GM23248 (cell line): ENCODE results near the gene PLOD1. TPM values are rescaled to one million over a fixed set of nuclear protein-coding genes. Genes with fewer than 3 reads are reported as not detected.
A peak's percentile ranks its signal among the peaks of the same experiment; 100 is the strongest.

Source experiments
- DNase-seq: peaks from one replicate; pipeline ENCODE4 v3.0.0-alpha.2; 2015
- H2AFZ ChIP-seq: fragments of 200-600 bp; sonication (generic); 2 replicates; pipeline ENCODE4 v1.6.1; 2016; ENCODE audit warnings: antibody characterized with exemption
- H3F3A ChIP-seq: fragments of 200-600 bp; sonication (generic); 2 replicates; pipeline ENCODE4 v1.6.1; 2016; ENCODE audit warnings: mild to moderate bottlenecking, antibody characterized with exemption, mixed run types; ENCODE audit not compliant: insufficient read depth
- H3K27ac ChIP-seq: fragments of 200-600 bp; sonication (generic); 2 replicates; pipeline ENCODE4 v1.5.1; 2016; ENCODE audit warnings: mild to moderate bottlenecking
- H3K27me3 ChIP-seq: fragments of 200-600 bp; sonication (generic); replicated peaks from 2 replicates; pipeline ENCODE4 v1.6.1; 2016; ENCODE audit warnings: mild to moderate bottlenecking; ENCODE audit not compliant: insufficient read depth
- H3K36me3 ChIP-seq: fragments of 200-600 bp; sonication (generic); 2 replicates; pipeline ENCODE4 v1.6.1; 2016; ENCODE audit warnings: low read depth, mild to moderate bottlenecking
- H3K4me1 ChIP-seq: fragments of 200-600 bp; sonication (generic); 2 replicates; pipeline ENCODE4 v1.6.1; 2016; ENCODE audit warnings: mild to moderate bottlenecking; ENCODE audit not compliant: insufficient read depth
- H3K4me2 ChIP-seq: fragments of 200-600 bp; sonication (generic); one replicate; pipeline ENCODE4 v1.6.1; 2016; ENCODE audit warnings: mild to moderate bottlenecking; ENCODE audit not compliant: unreplicated experiment
- H3K4me3 ChIP-seq: fragments of 200-600 bp; sonication (generic); 2 replicates; pipeline ENCODE4 v1.5.1; 2016; ENCODE audit warnings: mild to moderate bottlenecking
- H3K79me2 ChIP-seq: fragments of 200-600 bp; sonication (generic); 2 replicates; pipeline ENCODE4 v1.6.1; 2016; ENCODE audit warnings: mild to moderate bottlenecking; ENCODE audit not compliant: insufficient read depth
- H3K9ac ChIP-seq: fragments of 200-600 bp; sonication (generic); 2 replicates; pipeline ENCODE4 v1.6.1; 2016; ENCODE audit warnings: mild to moderate bottlenecking
- H3K9me2 ChIP-seq: fragments of 200-600 bp; sonication (generic); 2 replicates; pipeline ENCODE4 v1.6.1; 2016; ENCODE audit warnings: mixed run types, mild to moderate bottlenecking, moderate library complexity; ENCODE audit not compliant: insufficient read depth
- H3K9me3 ChIP-seq: fragments of 200-600 bp; sonication (generic); one replicate; pipeline ENCODE4 v1.6.1; 2017; ENCODE audit warnings: low read depth
- H4K20me1 ChIP-seq: fragments of 200-600 bp; sonication (generic); 2 replicates; pipeline ENCODE4 v1.6.0; 2016; ENCODE audit not compliant: insufficient read depth
- EZH2 ChIP-seq: fragments of 200-600 bp; sonication (generic); IDR thresholded peaks from 2 replicates; pipeline ENCODE4 v1.6.1; 2018; ENCODE audit warnings: antibody characterized with exemption, mild to moderate bottlenecking; ENCODE audit not compliant: insufficient read depth, poor library complexity, severe bottlenecking
- EZH2phosphoT487 ChIP-seq: fragments of 200-600 bp; sonication (generic); IDR thresholded peaks from 2 replicates; pipeline ENCODE4 v1.6.1; 2018; ENCODE audit warnings: antibody characterized with exemption, moderate library complexity, mild to moderate bottlenecking, low read depth; ENCODE audit not compliant: insufficient read depth
- WGBS, 2 experiments: methylation state at CpG; one replicate each; pipeline ENCODE4 v1.1.6; 2015 to 2017; ENCODE audit warnings: low lambda C conversion rate in 2 of 2, low coverage in 1 of 2; ENCODE audit errors: missing lambda C conversion rate in 2 of 2; 5-methylcytosine and 5-hydroxymethylcytosine counted together
- in situ Hi-C: fragments of 300-500 bp; cut with MboI; formaldehyde crosslinking; loops from 2 replicates; pipeline ENCODE4 v1.15.0; 2020
- polyA plus RNA-seq: library from polyadenylated mRNA; unstranded; fragments of >200 nt; fragmentation: Nextera tagmentation; extraction: Ambion mirVana; gene quantifications from 2 replicates; pipeline ENCODE4 v1.2.1, GENCODE V29; 2016
- total RNA-seq: library from RNA; depleted of rRNA; stranded (reverse); fragments of >200 nt; shearing (Covaris generic); gene quantifications from 2 replicates; pipeline ENCODE4 v1.2.3, GENCODE V29; 2014; rRNA removed

The PLOD1 gene
- total RNA-seq: 633 and 640 TPM in 2 replicates
- 443 and 482 TPM in 2 replicates for polyA plus RNA-seq

- Histone ChIP-seq H3K79me2 (peaks cover 49% of the 10 kb centered on the region), H3K4me3 (peak within 1 kb of the TSS; percentile 81), H3K4me2 (peak within 1 kb of the TSS; percentile 86), H3K27me3 (no peaks in the 10 kb centered on the region), H3F3A (peaks cover 12% of the 10 kb centered on the region; the same call in 1 of the 2 replicates), H3K4me1 (peaks cover 30% of the 10 kb centered on the region), H4K20me1 (no peaks in the 10 kb centered on the region), H3K9ac (peak within 1 kb of the TSS; percentile 87), H2AFZ (peak within 1 kb of the TSS; percentile 96), H3K9me3 (no peaks in the 10 kb centered on the region), H3K9me2 (no peaks in the 10 kb centered on the region), H3K27ac (peak within 1 kb of the TSS; percentile 65), H3K36me3 (no peaks in the 10 kb centered on the region)
- 1 to 3% methylated on average over 28 to 55 of the region's 55 CpGs for WGBS, 2 experiments
- peak; percentile 91 for DNase-seq
- TF ChIP-seq EZH2phosphoT487 (no peak), EZH2 (no peak)
- in situ Hi-C loops: no loop called here
Observed at GRCh38 chr1:11934302-11935056, at the start of gene PLOD1. PLOD1 (plus strand) TSS chr1:11934717; CDS start chr1:11934780, 63 bp downstream.

DNA sequence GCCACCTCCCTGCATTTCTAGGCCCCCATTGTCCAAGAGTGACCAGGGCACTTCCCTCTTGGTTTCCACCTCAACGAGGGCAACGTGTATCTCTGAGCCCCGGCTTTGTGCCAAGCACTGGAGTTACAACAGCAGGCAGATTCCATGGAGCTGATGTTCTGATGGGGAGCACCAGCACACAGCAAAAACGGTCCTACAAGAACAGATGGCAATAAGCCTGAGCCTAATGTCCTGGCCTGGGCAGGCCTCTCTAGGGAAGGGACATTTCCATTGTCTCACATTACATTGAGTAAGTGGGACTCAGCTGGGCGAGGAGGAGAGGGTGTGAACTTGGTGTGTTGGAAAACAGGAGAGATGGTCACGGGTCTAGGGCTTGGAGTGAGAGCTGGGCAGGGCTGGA is 48.6 kb upstream of the PLOD1 start:
- TF ChIP-seq EZH2: no peak
- no peak for TF ChIP-seq EZH2phosphoT487
- no peaks in the 10 kb centered on the region for H3K36me3 ChIP-seq
- no peak for DNase-seq
- H3K4me1 ChIP-seq: no peaks in the 10 kb centered on the region
- H3K79me2 ChIP-seq: no peaks in the 10 kb centered on the region
- no peaks in the 10 kb centered on the region for H3F3A ChIP-seq
- H3K27ac ChIP-seq: no peak overlapping the region
- no peaks in the 10 kb centered on the region for H4K20me1 ChIP-seq
- H3K4me3 ChIP-seq: no peak overlapping the region
- H3K4me2 ChIP-seq: no peak overlapping the region
- H3K27me3 ChIP-seq: peaks cover 14% of the 10 kb centered on the region; the same call in 1 of the 2 replicates
- in situ Hi-C loops: no loop called here
- no peaks in the 10 kb centered on the region for H3K9me3 ChIP-seq
- H2AFZ ChIP-seq: no peak overlapping the region
- WGBS, 2 experiments: 11 to 13% methylated on average over 6 of the region's 6 CpGs
- no peak overlapping the region for H3K9ac ChIP-seq
- no peaks in the 10 kb centered on the region for H3K9me2 ChIP-seq

DNA sequence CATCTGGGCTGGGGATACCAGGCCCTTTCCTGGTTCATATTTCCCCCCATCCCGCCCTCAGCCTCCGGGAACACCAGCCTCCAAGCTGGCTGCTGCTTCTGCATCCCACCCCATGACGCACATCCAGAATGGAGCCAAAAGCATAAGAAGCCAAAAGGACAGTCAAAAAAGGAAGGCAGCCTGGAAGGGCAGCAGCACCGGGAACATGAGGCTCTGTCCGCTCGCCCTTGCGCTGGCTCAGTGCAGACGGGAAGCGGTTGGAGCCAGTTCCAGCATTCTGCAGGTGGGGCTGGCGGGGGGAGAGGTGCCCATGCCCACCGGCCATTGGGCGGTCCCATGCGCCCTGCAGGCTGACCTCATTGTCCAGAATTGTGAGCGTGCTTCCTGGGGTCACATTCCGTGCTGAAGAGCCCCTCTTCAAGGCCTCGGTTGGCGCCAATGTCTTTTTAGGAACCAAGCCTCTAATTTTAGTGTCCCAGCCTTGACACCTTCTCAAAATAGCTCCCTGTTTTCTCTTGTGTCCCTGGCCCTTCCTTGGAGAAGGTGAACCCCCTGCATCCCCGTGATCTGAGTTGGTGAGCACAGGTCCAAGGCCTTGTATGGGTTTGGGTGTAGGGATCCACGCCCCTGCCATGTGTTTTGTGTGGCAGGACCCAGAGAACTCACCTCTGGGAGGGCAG is 47.4 kb upstream of the PLOD1 start:
- Histone ChIP-seq H2AFZ (no peak overlapping the region), H3K9ac (no peak overlapping the region), H3K79me2 (no peaks in the 10 kb centered on the region), H3K36me3 (no peaks in the 10 kb centered on the region), H4K20me1 (no peaks in the 10 kb centered on the region), H3F3A (no peaks in the 10 kb centered on the region), H3K9me2 (no peaks in the 10 kb centered on the region), H3K27me3 (peaks cover 18% of the 10 kb centered on the region; the same call in 1 of the 2 replicates), H3K27ac (no peak overlapping the region), H3K4me2 (no peak overlapping the region), H3K9me3 (no peaks in the 10 kb centered on the region), H3K4me3 (no peak overlapping the region), H3K4me1 (no peaks in the 10 kb centered on the region)
- no peak for TF ChIP-seq EZH2
- TF ChIP-seq EZH2phosphoT487: no peak
- DNase-seq: peak; percentile 20
- 32 to 35% methylated on average over 19 of the region's 19 CpGs for WGBS, 2 experiments
- in situ Hi-C loops: no loop called here

DNA sequence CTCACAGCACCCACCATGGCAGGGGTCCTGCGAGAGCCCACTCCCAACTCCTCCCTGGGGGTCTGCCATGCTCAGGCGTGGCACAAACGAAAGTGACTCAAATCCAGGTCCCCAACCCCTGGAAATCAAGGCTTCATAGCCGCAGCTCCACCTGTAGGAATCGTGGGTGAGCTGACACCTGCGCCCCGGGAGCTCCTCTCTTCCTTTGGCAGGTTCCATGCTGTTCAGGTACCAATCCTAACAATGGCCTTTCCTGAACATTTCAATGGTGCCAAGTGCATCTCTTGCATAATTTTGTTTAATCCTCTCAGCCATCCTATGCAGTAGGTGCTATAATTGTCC is 46.9 kb upstream of the PLOD1 start:
- Histone ChIP-seq H4K20me1 (no peaks in the 10 kb centered on the region), H3F3A (no peaks in the 10 kb centered on the region), H3K9ac (no peak overlapping the region), H3K36me3 (no peaks in the 10 kb centered on the region), H3K4me3 (no peak overlapping the region), H3K4me2 (no peak overlapping the region), H3K27ac (no peak overlapping the region), H2AFZ (no peak overlapping the region), H3K9me2 (no peaks in the 10 kb centered on the region), H3K27me3 (peaks cover 18% of the 10 kb centered on the region; the same call in 1 of the 2 replicates), H3K9me3 (no peaks in the 10 kb centered on the region), H3K4me1 (no peaks in the 10 kb centered on the region), H3K79me2 (no peaks in the 10 kb centered on the region)
- DNase-seq: no peak
- WGBS, 2 experiments: 45 to 57% methylated on average over 7 of the region's 7 CpGs
- TF ChIP-seq EZH2 (no peak), EZH2phosphoT487 (no peak)
- in situ Hi-C loops: no loop called here
